Endometrial microvascular endothelial cells (primary cell): ENCODE results near the gene NBPF4. TPM values are rescaled to one million over a fixed set of nuclear protein-coding genes. Genes with fewer than 3 reads are reported as not detected.
"Not testable (repeated sequence)": the region's sequence is repeated elsewhere in the genome, so short reads cannot be mapped to it uniquely, and the experiment has no call there.

Source experiments
- in situ Hi-C: cut with HindIII; loops from 2 replicates; pipeline ENCODE4 v1.10.0; 2017; ENCODE audit warnings: low sequenced_read_pairs, low pct_unique_long_range_greater_than_20kb; ENCODE audit errors: inconsistent ontology term
- total RNA-seq: library from RNA; depleted of rRNA; stranded (reverse); fragments of >200 nt; gene quantifications from one replicate; pipeline ENCODE4 v1.2.3, GENCODE V29; 2015; ENCODE audit errors: inconsistent ontology term

NBPF4 gene
- total RNA-seq = not detected

GRCh38 chr1:108243976-108244375 lies at the start of gene NBPF4:
NBPF4 (minus strand) TSS chr1:108244076; CDS start chr1:108243761, 315 bp downstream.
- in situ Hi-C loops = not testable (repeated sequence)

GRCh38 chr1:108282528-108283257 lies 38.8 kb upstream of the NBPF4 start:
- in situ Hi-C loops = not testable (repeated sequence)

- in situ Hi-C loops = not testable (repeated sequence)
These were observed 28.8 kb upstream of the NBPF4 start for GRCh38 chr1:108272485-108273327.

- in situ Hi-C loops = not testable (repeated sequence)
These were observed 23.2 kb upstream of the NBPF4 start for GRCh38 chr1:108267097-108267496.

GRCh38 chr1:108261967-108262366 lies 18.1 kb upstream of the NBPF4 start:
- in situ Hi-C loops = not testable (repeated sequence)

GRCh38 chr1:108261519-108261918 lies 17.6 kb upstream of the NBPF4 start:
- in situ Hi-C loops = not testable (repeated sequence)

GRCh38 chr1:108260578-108261259 lies 16.8 kb upstream of the NBPF4 start:
- in situ Hi-C loops = not testable (repeated sequence)

- in situ Hi-C loops = not testable (repeated sequence)
These were observed 11.6 kb upstream of the NBPF4 start for GRCh38 chr1:108255426-108255825.

GRCh38 chr1:108239426-108239825 lies 4.5 kb downstream of the NBPF4 start:
- in situ Hi-C loops = not testable (repeated sequence)

GRCh38 chr1:108235308-108235707 lies 8.6 kb downstream of the NBPF4 start:
- in situ Hi-C loops = not testable (repeated sequence)

GRCh38 chr1:108232183-108232582 lies 11.7 kb downstream of the NBPF4 start:
- in situ Hi-C loops = not testable (repeated sequence)

GRCh38 chr1:108229976-108230375 lies 13.9 kb downstream of the NBPF4 start:
- in situ Hi-C loops = not testable (repeated sequence)

GRCh38 chr1:108227772-108228171 lies 16.1 kb downstream of the NBPF4 start:
- in situ Hi-C loops = not testable (repeated sequence)

GRCh38 chr1:108226855-108227254 lies 17.0 kb downstream of the NBPF4 start:
- in situ Hi-C loops = not testable (repeated sequence)

GRCh38 chr1:108223226-108223625 lies 20.6 kb downstream of the NBPF4 start:
- in situ Hi-C loops = not testable (repeated sequence)

- in situ Hi-C loops = not testable (repeated sequence)
These were observed 26.2 kb downstream of the NBPF4 start for GRCh38 chr1:108217515-108218174.

GRCh38 chr1:108217007-108217406 lies 26.9 kb downstream of the NBPF4 start:
- in situ Hi-C loops = not testable (repeated sequence)

GRCh38 chr1:108216028-108216890 lies 27.6 kb downstream of the NBPF4 start:
- in situ Hi-C loops = not testable (repeated sequence)
